GM23338 (cell line): ENCODE measurements around the gene SERBP1. TPM values are rescaled to one million over a fixed set of nuclear protein-coding genes. Genes with fewer than 3 reads are reported as not detected.

ENCODE experiments used
- ATAC-seq: fragments of 200-7000 bp; cut with Tn5 transposase; 3 replicates; pipeline ENCODE4 v1.9.1; 2020
- DNase-seq: peaks from one replicate; pipeline ENCODE4 v3.0.0-alpha.2; 2015; ENCODE audit warnings: low spot score
- H2AFZ ChIP-seq: fragments of 200-600 bp; sonication (generic); 2 replicates; pipeline ENCODE4 v1.8.0; 2016; ENCODE audit warnings: antibody characterized with exemption, mild to moderate bottlenecking, moderate library complexity
- H3F3A ChIP-seq: fragments of 200-600 bp; sonication (generic); replicated peaks from 2 replicates; pipeline ENCODE4 v1.8.0; 2017; ENCODE audit warnings: antibody characterized with exemption, mixed run types, low read depth
- H3K27ac ChIP-seq: fragments of 200-600 bp; sonication (generic); 2 replicates; pipeline ENCODE4 v1.6.1; 2016; ENCODE audit warnings: low read depth
- H3K27me3 ChIP-seq: fragments of 200-600 bp; sonication (generic); 2 replicates; pipeline ENCODE4 v1.8.0; 2016; ENCODE audit warnings: mild to moderate bottlenecking, mixed run types, moderate library complexity; ENCODE audit not compliant: insufficient read depth
- H3K36me3 ChIP-seq: fragments of 200-600 bp; sonication (generic); 2 replicates; pipeline ENCODE4 v1.8.0; 2016; ENCODE audit warnings: mild to moderate bottlenecking; ENCODE audit not compliant: insufficient read depth
- H3K4me1 ChIP-seq: fragments of 200-600 bp; sonication (generic); 2 replicates; pipeline ENCODE4 v1.8.0; 2016; ENCODE audit warnings: mild to moderate bottlenecking, moderate library complexity; ENCODE audit not compliant: insufficient read depth
- H3K4me2 ChIP-seq: fragments of 200-600 bp; sonication (generic); 2 replicates; pipeline ENCODE4 v1.7.1; 2017; ENCODE audit warnings: mixed run types
- H3K4me3 ChIP-seq: fragments of 200-600 bp; sonication (generic); 2 replicates; pipeline ENCODE4 v1.6.1; 2016; ENCODE audit warnings: mixed run types
- H3K79me2 ChIP-seq: fragments of 200-600 bp; sonication (generic); replicated peaks from 2 replicates; pipeline ENCODE4 v1.8.0; 2017; ENCODE audit warnings: mild to moderate bottlenecking; ENCODE audit not compliant: insufficient read depth
- H3K9me2 ChIP-seq: fragments of 200-600 bp; sonication (generic); 2 replicates; pipeline ENCODE4 v1.8.0; 2017; ENCODE audit not compliant: insufficient read depth
- H4K20me1 ChIP-seq: fragments of 200-600 bp; sonication (generic); replicated peaks from 2 replicates; pipeline ENCODE4 v1.8.0; 2017; ENCODE audit warnings: mild to moderate bottlenecking; ENCODE audit not compliant: insufficient read depth
- H3K27ac Mint-ChIP-seq: 2 replicates; pipeline ENCODE4 v1.8.0; 2020; ENCODE audit warnings: inconsistent platforms, mild to moderate bottlenecking, moderate library complexity, mixed read lengths
- H3K27me3 Mint-ChIP-seq: 3 replicates; pipeline ENCODE4 v1.8.0; 2022; ENCODE audit warnings: low read depth, mild to moderate bottlenecking, moderate library complexity, mixed read lengths, inconsistent platforms; ENCODE audit not compliant: insufficient read depth, poor library complexity
- H3K36me3 Mint-ChIP-seq: 3 replicates; pipeline ENCODE4 v1.8.0; 2021; ENCODE audit warnings: low read depth, mild to moderate bottlenecking, inconsistent platforms, moderate library complexity, mixed read lengths
- H3K4me1 Mint-ChIP-seq: 3 replicates; pipeline ENCODE4 v1.8.0; 2020; ENCODE audit warnings: mild to moderate bottlenecking, inconsistent platforms, mixed read lengths
- H3K4me3 Mint-ChIP-seq: 3 replicates; pipeline ENCODE4 v1.8.0; 2021; ENCODE audit warnings: moderate library complexity, mild to moderate bottlenecking, inconsistent platforms, mixed read lengths
- H3K9me3 Mint-ChIP-seq: 3 replicates; pipeline ENCODE4 v1.8.0; 2020; ENCODE audit warnings: moderate library complexity, mild to moderate bottlenecking, inconsistent platforms, mixed read lengths
- CREB1 ChIP-seq: fragments of 250-450 bp; sonication (Bioruptor Pico); IDR thresholded peaks from 2 replicates; pipeline ENCODE4 v1.5.0; 2020; ENCODE audit warnings: low read depth, mild to moderate bottlenecking, moderate library complexity
- EZH2 ChIP-seq: fragments of 200-600 bp; sonication (generic); IDR thresholded peaks from one replicate; pipeline ENCODE4 v1.8.0; 2017; ENCODE audit warnings: antibody characterized with exemption, mild to moderate bottlenecking, low read depth; ENCODE audit not compliant: unreplicated experiment
- STAT1 ChIP-seq: IDR thresholded peaks from one replicate; pipeline ENCODE4 v1.6.1; 2016; ENCODE audit warnings: antibody characterized with exemption; ENCODE audit not compliant: unreplicated experiment
- ZNF331 ChIP-seq: fragments of 250-450 bp; sonication (Bioruptor Pico); IDR thresholded peaks from 2 replicates; pipeline ENCODE4 v1.5.0; 2020; ENCODE audit warnings: low read depth, mild to moderate bottlenecking, moderate library complexity
- ZNF462 ChIP-seq: fragments of 250-450 bp; sonication (Bioruptor Pico); IDR thresholded peaks from 2 replicates; pipeline ENCODE4 v1.5.0; 2020; ENCODE audit warnings: mild to moderate bottlenecking, moderate library complexity
- polyA plus RNA-seq: library from polyadenylated mRNA; unstranded; fragments of >200 nt; fragmentation: Nextera tagmentation; extraction: Ambion mirVana; gene quantifications from 2 replicates; pipeline ENCODE4 v1.2.1, GENCODE V29; 2016
- total RNA-seq: library from RNA; depleted of rRNA; stranded (reverse); fragments of >200 nt; shearing (Covaris generic); gene quantifications from 2 replicates; pipeline ENCODE4 v1.2.3, GENCODE V29; 2014
- TF ChIP-seq, protein P1 (sequence below): IDR thresholded peaks from 2 replicates; pipeline ENCODE4 v1.6.1; 2016; ENCODE audit warnings: antibody characterized with exemption
- TF ChIP-seq, protein P2 (sequence below): IDR thresholded peaks from one replicate; pipeline ENCODE4 v1.6.1; 2018; ENCODE audit warnings: antibody characterized with exemption; ENCODE audit not compliant: unreplicated experiment

Gene SERBP1
- total and polyA plus RNA-seq, 2 experiments from 2014 or later = 559 to 674 TPM

DNA sequence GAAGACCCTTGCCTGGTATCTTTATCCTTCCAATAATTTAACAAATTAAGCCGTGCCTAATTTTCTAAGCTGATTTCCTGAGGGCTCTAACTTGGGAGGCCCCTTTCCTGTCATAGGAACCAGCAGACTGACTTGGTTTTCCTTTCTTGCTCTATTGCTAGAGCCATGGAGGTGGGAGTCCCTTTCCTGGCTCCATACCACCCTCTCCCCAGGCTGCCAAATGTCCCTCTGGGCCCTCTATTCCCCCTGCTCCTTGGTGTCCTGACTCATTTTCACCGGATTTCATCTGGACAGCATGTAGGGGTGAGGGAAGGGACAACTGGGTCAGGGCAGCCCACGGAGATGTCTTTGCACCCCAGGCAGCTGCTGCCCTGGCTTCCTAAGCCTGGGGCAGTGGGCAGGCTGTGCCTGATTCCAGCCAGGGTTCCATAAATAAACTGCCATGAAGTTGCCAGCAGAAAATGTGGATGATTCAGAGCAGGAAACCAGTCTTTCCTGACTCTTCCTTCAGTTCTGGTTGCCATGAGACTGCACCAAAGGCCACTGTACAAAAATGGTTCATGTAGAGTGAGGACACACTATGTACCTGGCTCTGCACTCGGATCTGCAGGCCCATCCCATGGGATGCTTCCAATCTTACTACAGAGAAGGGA, 38.0 kb upstream of the SERBP1 start:
- no peak overlapping the region for H3K27ac Mint-ChIP-seq
- H4K20me1 ChIP-seq = no peaks in the 10 kb centered on the region
- no peaks in the 10 kb centered on the region for H3K27me3 ChIP-seq
- H3F3A ChIP-seq = no peaks in the 10 kb centered on the region
- no peak overlapping the region for H3K4me2 ChIP-seq
- H3K9me2 ChIP-seq = no peaks in the 10 kb centered on the region
- no peak overlapping the region for H3K4me3 ChIP-seq
- no peaks in the 10 kb centered on the region; the same call in 1 of the 2 replicates for H3K36me3 ChIP-seq
- peaks cover 12% of the 10 kb centered on the region for H3K4me1 ChIP-seq
- no peaks in the 10 kb centered on the region for H3K79me2 ChIP-seq
- no peaks in the 10 kb centered on the region for H3K36me3 Mint-ChIP-seq
- H2AFZ ChIP-seq = no peak overlapping the region
- H3K4me1 Mint-ChIP-seq = peaks cover 18% of the 10 kb centered on the region
- DNase-seq = no peak
- H3K4me3 Mint-ChIP-seq = no peak overlapping the region
- no peaks in the 10 kb centered on the region; the same call in 2 of the 3 replicates for H3K9me3 Mint-ChIP-seq
- H3K27me3 Mint-ChIP-seq = peaks cover 6% of the 10 kb centered on the region
- no peak overlapping the region for H3K27ac ChIP-seq
- no peak for ATAC-seq
- TF ChIP-seq EZH2 = no peak
- TF ChIP-seq, protein P1, sequence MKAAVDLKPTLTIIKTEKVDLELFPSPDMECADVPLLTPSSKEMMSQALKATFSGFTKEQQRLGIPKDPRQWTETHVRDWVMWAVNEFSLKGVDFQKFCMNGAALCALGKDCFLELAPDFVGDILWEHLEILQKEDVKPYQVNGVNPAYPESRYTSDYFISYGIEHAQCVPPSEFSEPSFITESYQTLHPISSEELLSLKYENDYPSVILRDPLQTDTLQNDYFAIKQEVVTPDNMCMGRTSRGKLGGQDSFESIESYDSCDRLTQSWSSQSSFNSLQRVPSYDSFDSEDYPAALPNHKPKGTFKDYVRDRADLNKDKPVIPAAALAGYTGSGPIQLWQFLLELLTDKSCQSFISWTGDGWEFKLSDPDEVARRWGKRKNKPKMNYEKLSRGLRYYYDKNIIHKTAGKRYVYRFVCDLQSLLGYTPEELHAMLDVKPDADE = no peak
- TF ChIP-seq, protein P2, sequence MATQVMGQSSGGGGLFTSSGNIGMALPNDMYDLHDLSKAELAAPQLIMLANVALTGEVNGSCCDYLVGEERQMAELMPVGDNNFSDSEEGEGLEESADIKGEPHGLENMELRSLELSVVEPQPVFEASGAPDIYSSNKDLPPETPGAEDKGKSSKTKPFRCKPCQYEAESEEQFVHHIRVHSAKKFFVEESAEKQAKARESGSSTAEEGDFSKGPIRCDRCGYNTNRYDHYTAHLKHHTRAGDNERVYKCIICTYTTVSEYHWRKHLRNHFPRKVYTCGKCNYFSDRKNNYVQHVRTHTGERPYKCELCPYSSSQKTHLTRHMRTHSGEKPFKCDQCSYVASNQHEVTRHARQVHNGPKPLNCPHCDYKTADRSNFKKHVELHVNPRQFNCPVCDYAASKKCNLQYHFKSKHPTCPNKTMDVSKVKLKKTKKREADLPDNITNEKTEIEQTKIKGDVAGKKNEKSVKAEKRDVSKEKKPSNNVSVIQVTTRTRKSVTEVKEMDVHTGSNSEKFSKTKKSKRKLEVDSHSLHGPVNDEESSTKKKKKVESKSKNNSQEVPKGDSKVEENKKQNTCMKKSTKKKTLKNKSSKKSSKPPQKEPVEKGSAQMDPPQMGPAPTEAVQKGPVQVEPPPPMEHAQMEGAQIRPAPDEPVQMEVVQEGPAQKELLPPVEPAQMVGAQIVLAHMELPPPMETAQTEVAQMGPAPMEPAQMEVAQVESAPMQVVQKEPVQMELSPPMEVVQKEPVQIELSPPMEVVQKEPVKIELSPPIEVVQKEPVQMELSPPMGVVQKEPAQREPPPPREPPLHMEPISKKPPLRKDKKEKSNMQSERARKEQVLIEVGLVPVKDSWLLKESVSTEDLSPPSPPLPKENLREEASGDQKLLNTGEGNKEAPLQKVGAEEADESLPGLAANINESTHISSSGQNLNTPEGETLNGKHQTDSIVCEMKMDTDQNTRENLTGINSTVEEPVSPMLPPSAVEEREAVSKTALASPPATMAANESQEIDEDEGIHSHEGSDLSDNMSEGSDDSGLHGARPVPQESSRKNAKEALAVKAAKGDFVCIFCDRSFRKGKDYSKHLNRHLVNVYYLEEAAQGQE = no peak
- TF ChIP-seq STAT1 = no peak
- TF ChIP-seq ZNF331 = no peak
- no peak for TF ChIP-seq ZNF462 (CRISPR knock-in tag)
- no peak for TF ChIP-seq CREB1
